HCT116 (cell line): Measurements from ENCODE around the gene TCP11L1. TPM values are rescaled to one million over a fixed set of nuclear protein-coding genes. Genes with fewer than 3 reads are reported as not detected.

Experiments used
- ATAC-seq: fragments of 200-7000 bp; cut with Tn5 transposase; 2 replicates; pipeline ENCODE4 v1.9.1; 2020; ENCODE audit warnings: mild to moderate bottlenecking, moderate library complexity
- BruUV-seq: library from RNA; stranded (reverse); fragments of 400-500 nt; replicated peaks from 2 replicates; lab custom pipeline; 2021; lab: Mats Ljungman, UMichigan
- CTCF ChIA-PET: fragments of 300-600 bp; sonication (Branson Sonifier 250); formaldehyde crosslinking; loops from one replicate; lab custom pipeline; 2021; ENCODE audit warnings: antibody characterized with exemption; lab: Charles Lee
- POLR2A ChIA-PET: fragments of 300-600, 350-600 bp; sonication (Branson Sonifier 250); formaldehyde crosslinking; loops from one replicate; lab custom pipeline; 2021; ENCODE audit warnings: antibody characterized with exemption; lab: Charles Lee
- RAD21 ChIA-PET, 2 experiments: fragments of 300-600 bp; sonication (Branson Sonifier 250); formaldehyde crosslinking; loops; one replicate each; lab custom pipeline; 2023; ENCODE audit warnings: low total read pairs in 2 of 2; ENCODE audit not compliant: uncharacterized antibody in 2 of 2, unreplicated experiment in 2 of 2, low non-redundant PET in 1 of 2; lab: Charles Lee
- DNase-seq: peaks from one replicate; pipeline ENCODE4 v3.0.0-alpha.2; 2010; ENCODE audit warnings: low read depth, low spot score
- H2AFZ ChIP-seq: fragments of 200-600 bp; shearing (Covaris generic), sonication (generic); 2 replicates; pipeline ENCODE4 v1.6.1; 2017; ENCODE audit warnings: low read depth, mixed run types, mixed read lengths, antibody characterized with exemption, low read length; ENCODE audit not compliant: poor library complexity, severe bottlenecking
- H3K27ac ChIP-seq: 2 replicates; pipeline ENCODE4 v1.5.1; 2012; ENCODE audit warnings: low read depth, low read length
- H3K27me3 ChIP-seq: fragments of 200-600 bp; sonication (generic); 2 replicates; pipeline ENCODE4 v1.6.1; 2016; ENCODE audit warnings: mixed run types, low read length, mixed read lengths; ENCODE audit not compliant: insufficient read depth
- H3K36me3 ChIP-seq, 2 experiments: fragments of 200-500 bp in 1 of 2; fragments of 200-600 bp in 1 of 2; sonication (Bioruptor generic) in 1 of 2; sonication (generic) in 1 of 2; 2 replicates each; pipeline versions ENCODE4 v1.5.1 to v1.6.1; 2014 to 2016; ENCODE audit warnings: low read length in 2 of 2, inconsistent platforms in 1 of 2, mixed read lengths in 1 of 2, mixed run types in 1 of 2; ENCODE audit not compliant: insufficient read depth in 2 of 2, control insufficient read depth in 1 of 2
- H3K4me1 ChIP-seq, 2 experiments: fragments of 200-600 bp in 1 of 2; sonication (generic) in 1 of 2; 2 replicates each; pipeline versions ENCODE4 v1.5.1 to v1.6.1; 2012 to 2017; ENCODE audit warnings: low read length in 2 of 2, inconsistent platforms in 1 of 2, mild to moderate bottlenecking in 1 of 2, mixed read lengths in 1 of 2, mixed run types in 1 of 2, moderate library complexity in 1 of 2; ENCODE audit not compliant: insufficient read depth in 2 of 2, control insufficient read depth in 1 of 2
- H3K4me2 ChIP-seq: fragments of 200-600 bp; sonication (generic); 2 replicates; pipeline ENCODE4 v1.6.1; 2017; ENCODE audit warnings: mixed run types, low read length, mixed read lengths
- H3K4me3 ChIP-seq, 2 experiments: fragments of 200-600 bp in 1 of 2; sonication (generic) in 1 of 2; replicated peaks in 1 of 2; 2 replicates each; pipeline ENCODE4 v1.5.1; 2011 to 2016; ENCODE audit warnings: low read length in 2 of 2, control low read depth in 1 of 2, low read depth in 1 of 2, mild to moderate bottlenecking in 1 of 2, mixed read lengths in 1 of 2, mixed run types in 1 of 2
- H3K79me2 ChIP-seq: fragments of 200-600 bp; sonication (generic); 2 replicates; pipeline ENCODE4 v1.6.1; 2017; ENCODE audit warnings: mild to moderate bottlenecking, mixed run types, low read length, moderate library complexity, mixed read lengths; ENCODE audit not compliant: insufficient read depth
- H3K9ac ChIP-seq: fragments of 200-600 bp; sonication (generic); 2 replicates; pipeline ENCODE4 v1.6.1; 2016; ENCODE audit warnings: low read length, mixed read lengths
- H3K9me2 ChIP-seq: fragments of 200-600 bp; sonication (generic), shearing (Covaris generic); 2 replicates; pipeline ENCODE4 v1.6.1; 2017; ENCODE audit warnings: mixed run types, mild to moderate bottlenecking, moderate library complexity; ENCODE audit not compliant: insufficient read depth
- H3K9me3 ChIP-seq, 2 experiments: fragments of 200-500 bp in 1 of 2; fragments of 200-600 bp in 1 of 2; sonication (Bioruptor generic) in 1 of 2; sonication (generic) in 1 of 2; 2 replicates each; pipeline ENCODE4 v1.6.1; 2014 to 2017; ENCODE audit warnings: low read length in 2 of 2, mixed read lengths in 2 of 2, inconsistent platforms in 1 of 2, low read depth in 1 of 2, mild to moderate bottlenecking in 1 of 2, mixed run types in 1 of 2, moderate library complexity in 1 of 2; ENCODE audit not compliant: control insufficient read depth in 1 of 2, insufficient read depth in 1 of 2
- H4K20me1 ChIP-seq: fragments of 200-600 bp; sonication (generic), shearing (Covaris generic); 2 replicates; pipeline ENCODE4 v1.6.1; 2017; ENCODE audit warnings: mixed run types, mild to moderate bottlenecking, moderate library complexity; ENCODE audit not compliant: insufficient read depth
- CEBPB ChIP-seq: IDR thresholded peaks from 2 replicates; pipeline ENCODE4 v1.6.1; 2012; ENCODE audit warnings: low read depth
- CTCF ChIP-seq, 3 experiments: fragments of 200-600 bp in 1 of 3; sonication (generic) in 1 of 3; IDR thresholded peaks in 2 of 3; conservative IDR thresholded peaks in 1 of 3; 2 replicates each; pipeline ENCODE4 v1.5.1; 2012 to 2017; ENCODE audit warnings: low read depth in 2 of 3, low read length in 2 of 3, antibody characterized with exemption in 1 of 3, borderline replicate concordance in 1 of 3, control low read depth in 1 of 3, mild to moderate bottlenecking in 1 of 3, mixed read lengths in 1 of 3, mixed run types in 1 of 3, moderate library complexity in 1 of 3; ENCODE audit not compliant: insufficient read depth in 1 of 3
- ELF1 ChIP-seq: IDR thresholded peaks from 2 replicates; pipeline ENCODE4 v1.6.1; 2012; ENCODE audit warnings: low read depth, borderline replicate concordance
- EZH2 ChIP-seq: fragments of 200-600 bp; sonication (generic); IDR thresholded peaks from 2 replicates; pipeline ENCODE4 v1.6.1; 2017; ENCODE audit warnings: antibody characterized with exemption, mixed run types
- FOSL1 ChIP-seq: IDR thresholded peaks from 2 replicates; pipeline ENCODE4 v1.6.1; 2012; ENCODE audit warnings: low read depth
- JUND ChIP-seq: IDR thresholded peaks from 2 replicates; pipeline ENCODE4 v1.6.1; 2012
- POLR2A ChIP-seq: IDR thresholded peaks from 2 replicates; pipeline ENCODE4 v1.7.0; 2011; ENCODE audit warnings: borderline replicate concordance; ENCODE audit not compliant: insufficient read depth, insufficient read length; ENCODE audit errors: extremely low read depth
- POLR2AphosphoS5 ChIP-seq: IDR thresholded peaks from 2 replicates; pipeline ENCODE4 v1.6.1; 2011; ENCODE audit warnings: mild to moderate bottlenecking, low read depth, low read length, moderate library complexity
- RAD21 ChIP-seq: IDR thresholded peaks from 2 replicates; pipeline ENCODE4 v1.6.1; 2012; ENCODE audit warnings: low read depth, mild to moderate bottlenecking
- SIN3A ChIP-seq: IDR thresholded peaks from 2 replicates; pipeline ENCODE4 v1.6.1; 2012; ENCODE audit warnings: low read depth
- SP1 ChIP-seq: IDR thresholded peaks from 2 replicates; pipeline ENCODE4 v1.6.1; 2012; ENCODE audit warnings: low read depth
- SRF ChIP-seq: IDR thresholded peaks from 2 replicates; pipeline ENCODE4 v1.6.1; 2012; ENCODE audit warnings: low read depth
- YY1 ChIP-seq: IDR thresholded peaks from 2 replicates; pipeline ENCODE4 v1.6.1; 2011; ENCODE audit warnings: low read length, low read depth, moderate library complexity, mild to moderate bottlenecking; ENCODE audit not compliant: insufficient replicate concordance; ENCODE audit errors: extremely low read depth
- ZFX ChIP-seq: fragments of 450-650 bp; IDR thresholded peaks from 2 replicates; pipeline ENCODE4 v1.6.1; 2017
- ZNF274 ChIP-seq: fragments of 200-500 bp; sonication (Bioruptor generic); IDR thresholded peaks from 2 replicates; pipeline ENCODE4 v1.6.1; 2014; ENCODE audit warnings: mild to moderate bottlenecking, low read depth, low read length, inconsistent platforms
- intact Hi-C: fragments of 100-400 bp; cut with micrococcal nuclease; formaldehyde crosslinking; loops from 2 replicates; pipeline ENCODE4 v1.10.0; 2022
- total RNA-seq: library from RNA; stranded (reverse); gene quantifications from one replicate; pipeline ENCODE4 v1.2.1, GENCODE V29; 2021; ENCODE audit not compliant: unreplicated experiment
- TF ChIP-seq, protein P1 (sequence below): IDR thresholded peaks from 2 replicates; pipeline ENCODE4 v1.6.1; 2012
- TF ChIP-seq, protein P2 (sequence below): IDR thresholded peaks from 2 replicates; pipeline ENCODE4 v1.6.1; 2012
- TF ChIP-seq, protein P3 (sequence below): IDR thresholded peaks from 2 replicates; pipeline ENCODE4 v1.6.1; 2011; ENCODE audit warnings: mild to moderate bottlenecking, low read length, moderate library complexity; ENCODE audit not compliant: insufficient replicate concordance; ENCODE audit errors: extremely low read depth

Gene TCP11L1
- total RNA-seq, 1 experiment from 2014 or later = 12.0 TPM

DNA sequence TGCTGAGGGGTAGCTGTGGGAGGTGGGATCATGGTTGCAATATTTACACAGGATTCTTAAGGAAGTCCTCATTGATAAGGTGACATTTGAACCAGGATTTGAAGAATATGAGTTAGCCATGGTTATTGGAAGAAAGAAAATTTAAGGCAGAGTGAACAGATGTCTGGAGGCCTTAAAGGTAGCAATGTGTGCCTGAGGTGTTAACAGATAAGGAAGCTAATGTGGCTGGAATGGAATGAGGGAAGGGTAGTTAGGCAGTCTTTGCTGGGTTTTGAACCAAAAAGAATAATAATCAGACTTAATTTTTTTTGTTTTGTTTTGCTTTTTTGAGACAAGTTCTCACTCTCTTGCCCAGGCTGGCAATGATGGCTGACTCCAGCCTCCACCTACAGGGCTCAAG is 33.4 kb upstream of the TCP11L1 start:
- Histone ChIP-seq H3K27ac (no peak overlapping the region), H3K4me3 (no peak overlapping the region), H3K27me3 (no peaks in the 10 kb centered on the region), H3K9me2 (no peaks in the 10 kb centered on the region), H2AFZ (no peak overlapping the region), H4K20me1 (no peaks in the 10 kb centered on the region), H3K36me3 (no peaks in the 10 kb centered on the region), H3K4me2 (no peak overlapping the region), H3K9ac (no peak overlapping the region), H3K79me2 (no peaks in the 10 kb centered on the region), H3K9me3 (no peaks in the 10 kb centered on the region), H3K4me1 (peaks cover 0 to 4% of the 10 kb centered on the region in 2 experiments; a peak in 1 of 4 replicates)
- no TSS peak for BruUV-seq
- intact Hi-C loops = no loop called here
- DNase-seq (no peak), ATAC-seq (no peak)
- ChIA-PET CTCF (no interaction called here), POLR2A (no interaction called here), RAD21 (no interaction called here)
- TF ChIP-seq, protein P1, sequence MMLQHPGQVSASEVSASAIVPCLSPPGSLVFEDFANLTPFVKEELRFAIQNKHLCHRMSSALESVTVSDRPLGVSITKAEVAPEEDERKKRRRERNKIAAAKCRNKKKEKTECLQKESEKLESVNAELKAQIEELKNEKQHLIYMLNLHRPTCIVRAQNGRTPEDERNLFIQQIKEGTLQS = no peak
- no peak for TF ChIP-seq YY1
- no peak for TF ChIP-seq RAD21
- no peak for TF ChIP-seq POLR2AphosphoS5
- TF ChIP-seq, protein P2, sequence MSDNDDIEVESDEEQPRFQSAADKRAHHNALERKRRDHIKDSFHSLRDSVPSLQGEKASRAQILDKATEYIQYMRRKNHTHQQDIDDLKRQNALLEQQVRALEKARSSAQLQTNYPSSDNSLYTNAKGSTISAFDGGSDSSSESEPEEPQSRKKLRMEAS = no peak
- TF ChIP-seq EZH2 = no peak

DNA sequence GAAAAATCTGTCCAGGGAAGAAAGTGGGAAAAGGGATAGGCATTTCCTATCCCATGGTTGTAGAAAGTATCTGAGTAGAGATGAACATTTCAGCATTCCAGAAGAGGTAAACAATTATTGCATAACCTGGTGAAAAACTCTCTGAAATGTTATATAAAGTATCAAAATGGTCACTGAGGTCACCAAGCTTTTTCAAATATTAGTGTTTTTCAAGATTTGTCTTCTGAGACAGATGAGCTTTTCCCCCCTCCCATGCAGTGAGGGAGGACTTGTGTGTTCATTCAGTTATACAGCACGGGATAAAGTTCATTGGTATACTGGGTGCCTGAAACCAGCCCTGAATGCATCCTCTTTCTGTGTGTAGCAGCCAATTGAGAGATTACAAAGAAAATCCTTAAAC is 25.6 kb upstream of the TCP11L1 start:
- H3K27ac ChIP-seq = no peak overlapping the region
- BruUV-seq = no TSS peak
- no peak overlapping the region for H3K4me2 ChIP-seq
- H3K36me3 ChIP-seq = no peaks in the 10 kb centered on the region
- intact Hi-C loops = no loop called here
- ATAC-seq (no peak), DNase-seq (no peak)
- H3K9me3 ChIP-seq = no peaks in the 10 kb centered on the region
- no peak overlapping the region for H3K4me3 ChIP-seq
- no peaks in the 10 kb centered on the region for H3K9me2 ChIP-seq
- ChIA-PET CTCF (no interaction called here), RAD21 (no interaction called here), POLR2A (no interaction called here)
- H3K27me3 ChIP-seq = no peaks in the 10 kb centered on the region
- no peak overlapping the region for H3K9ac ChIP-seq
- H3K79me2 ChIP-seq = 0 out of 2 replicates have a peak, but pooled peaks cover 4% of the 10 kb centered on the region
- H2AFZ ChIP-seq = no peak overlapping the region
- H3K4me1 ChIP-seq = peaks cover 8 to 26% of the 10 kb centered on the region in 2 experiments; a peak in 3 of 4 replicates
- H4K20me1 ChIP-seq = no peaks in the 10 kb centered on the region
- TF ChIP-seq, protein P1 = no peak
- TF ChIP-seq ZNF274 (no peak), CEBPB (no peak), SIN3A (no peak), JUND (no peak), SP1 (no peak), SRF (no peak), RAD21 (no peak), ELF1 (no peak), CTCF (IDR thresholded peaks at IDR 0.05 in 2 of 3, conservative IDR thresholded peaks at IDR 0.05 in 1 of 3; ENCODE audit: borderline replicate concordance in 1 of 3, insufficient read depth in 1 of 3, low read depth in 2 of 3, low read length in 2 of 3) (no peak), POLR2AphosphoS5 (no peak), FOSL1 (no peak), POLR2A (no peak), ZFX (no peak)
- TF ChIP-seq, protein P3, sequence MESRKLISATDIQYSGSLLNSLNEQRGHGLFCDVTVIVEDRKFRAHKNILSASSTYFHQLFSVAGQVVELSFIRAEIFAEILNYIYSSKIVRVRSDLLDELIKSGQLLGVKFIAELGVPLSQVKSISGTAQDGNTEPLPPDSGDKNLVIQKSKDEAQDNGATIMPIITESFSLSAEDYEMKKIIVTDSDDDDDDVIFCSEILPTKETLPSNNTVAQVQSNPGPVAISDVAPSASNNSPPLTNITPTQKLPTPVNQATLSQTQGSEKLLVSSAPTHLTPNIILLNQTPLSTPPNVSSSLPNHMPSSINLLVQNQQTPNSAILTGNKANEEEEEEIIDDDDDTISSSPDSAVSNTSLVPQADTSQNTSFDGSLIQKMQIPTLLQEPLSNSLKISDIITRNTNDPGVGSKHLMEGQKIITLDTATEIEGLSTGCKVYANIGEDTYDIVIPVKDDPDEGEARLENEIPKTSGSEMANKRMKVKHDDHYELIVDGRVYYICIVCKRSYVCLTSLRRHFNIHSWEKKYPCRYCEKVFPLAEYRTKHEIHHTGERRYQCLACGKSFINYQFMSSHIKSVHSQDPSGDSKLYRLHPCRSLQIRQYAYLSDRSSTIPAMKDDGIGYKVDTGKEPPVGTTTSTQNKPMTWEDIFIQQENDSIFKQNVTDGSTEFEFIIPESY = no peak
